Left kidney (tissue), 2 donors: ENCODE data around the gene LAMA2. TPM values are rescaled to one million over a fixed set of nuclear protein-coding genes. Genes with fewer than 3 reads are reported as not detected.

Experiments
- DNase-seq: peaks from one replicate; pipeline ENCODE4 v3.0.0-alpha.2; 2013
- polyA plus RNA-seq: library from polyadenylated mRNA; unstranded; fragments of 120-200 nt; gene quantifications from one replicate; pipeline ENCODE4 v1.2.1, GENCODE V29; 2013; ENCODE audit not compliant: insufficient read length

The LAMA2 gene
- polyA plus RNA-seq, 1 donor, result 40.1 TPM

DNA sequence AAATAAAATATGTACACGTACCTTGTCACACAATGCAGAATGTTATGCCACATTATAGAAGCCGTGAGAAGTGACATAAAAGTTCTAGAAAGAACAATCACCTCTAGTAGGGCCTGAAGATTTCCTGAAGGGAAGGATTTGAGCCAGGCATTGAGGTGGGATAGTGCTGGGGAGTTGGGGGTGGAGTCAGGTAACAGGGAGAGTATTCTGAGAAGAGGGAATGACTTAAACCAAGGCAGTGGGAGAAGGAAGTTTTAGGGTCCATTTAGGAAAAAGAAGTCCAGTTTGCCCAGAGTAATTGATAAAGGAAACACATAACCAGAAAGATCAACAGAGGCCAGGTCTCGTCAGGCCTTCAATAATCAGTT, 564.2 kb downstream of the LAMA2 start:
- no peak for DNase-seq

DNA sequence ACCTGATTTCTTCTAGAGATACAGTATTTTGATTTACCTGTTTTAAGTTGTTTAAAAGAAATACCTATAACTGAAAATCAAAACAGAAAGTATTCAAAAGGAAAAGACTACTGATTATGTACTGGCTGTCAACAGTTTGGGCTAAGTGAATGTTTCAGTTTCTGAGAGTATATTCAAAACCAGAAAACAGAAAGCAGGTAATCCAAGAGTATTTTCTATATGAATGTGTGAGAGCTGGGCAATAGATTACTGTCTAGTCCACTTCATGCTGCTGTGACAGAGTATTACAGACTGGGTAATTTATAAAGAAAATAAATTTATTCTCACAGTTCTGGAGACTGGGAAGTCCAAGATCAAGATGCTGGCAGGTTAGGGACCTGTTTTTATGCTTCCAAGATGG, 566.0 kb downstream of the LAMA2 start:
- no peak for DNase-seq

DNA sequence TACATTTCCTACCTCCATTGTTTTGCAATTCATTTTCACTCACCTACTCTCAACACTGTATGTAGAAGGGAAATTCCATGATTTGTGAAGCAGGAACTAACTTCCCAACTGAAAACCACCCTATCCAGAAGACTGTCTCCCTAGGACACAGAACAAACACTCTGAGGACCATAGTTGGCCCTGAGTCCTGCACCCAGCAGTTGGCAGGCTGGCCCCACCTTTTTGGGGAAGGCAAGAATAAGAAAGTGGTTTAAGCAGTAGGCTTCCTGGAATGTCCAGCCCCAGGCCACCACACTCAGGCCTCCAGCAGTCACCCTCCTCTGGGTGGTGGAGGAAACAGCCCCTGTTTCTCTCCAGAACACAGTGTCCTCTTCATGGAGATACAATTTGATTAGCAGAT, 568.2 kb downstream of the LAMA2 start:
- DNase-seq, result no peak

DNA sequence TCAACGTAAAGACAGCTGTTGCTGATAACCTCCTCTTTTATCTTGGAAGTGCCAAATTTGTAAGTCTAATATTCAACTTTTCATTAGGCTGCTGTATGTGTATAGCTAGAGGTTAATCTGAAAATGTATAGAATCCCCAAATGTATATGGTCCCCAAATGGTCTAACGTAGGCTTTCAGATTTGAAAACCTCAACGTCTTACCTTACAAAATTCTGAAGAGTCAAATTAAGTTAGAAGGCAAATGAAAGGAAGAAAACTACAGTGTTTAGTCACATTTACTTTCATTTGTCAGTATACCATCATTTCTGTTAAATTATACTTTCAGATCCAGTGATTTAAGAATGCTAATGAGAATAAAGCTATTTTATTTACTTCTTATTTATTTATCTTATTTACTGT, 570.1 kb downstream of the LAMA2 start:
- no peak for DNase-seq

DNA sequence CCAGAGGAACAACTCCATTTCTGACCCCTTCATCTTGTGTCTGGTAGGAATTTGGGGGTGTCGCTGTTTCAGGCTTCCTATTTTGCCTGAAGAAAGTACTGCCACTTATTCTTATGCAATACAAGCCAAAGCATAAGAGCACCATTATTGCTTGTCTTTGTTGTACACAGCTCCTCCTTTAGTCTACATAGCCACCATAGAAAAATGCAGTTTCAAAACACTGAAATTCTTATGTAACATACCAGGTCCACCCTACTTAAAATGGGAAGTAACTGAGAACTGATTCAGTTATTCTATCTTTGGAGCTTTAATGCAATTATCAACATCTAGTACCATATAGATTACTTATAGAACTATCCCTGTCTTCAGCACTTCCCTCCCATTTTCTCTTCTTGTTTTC, 571.5 kb downstream of the LAMA2 start:
- DNase-seq, result no peak

DNA sequence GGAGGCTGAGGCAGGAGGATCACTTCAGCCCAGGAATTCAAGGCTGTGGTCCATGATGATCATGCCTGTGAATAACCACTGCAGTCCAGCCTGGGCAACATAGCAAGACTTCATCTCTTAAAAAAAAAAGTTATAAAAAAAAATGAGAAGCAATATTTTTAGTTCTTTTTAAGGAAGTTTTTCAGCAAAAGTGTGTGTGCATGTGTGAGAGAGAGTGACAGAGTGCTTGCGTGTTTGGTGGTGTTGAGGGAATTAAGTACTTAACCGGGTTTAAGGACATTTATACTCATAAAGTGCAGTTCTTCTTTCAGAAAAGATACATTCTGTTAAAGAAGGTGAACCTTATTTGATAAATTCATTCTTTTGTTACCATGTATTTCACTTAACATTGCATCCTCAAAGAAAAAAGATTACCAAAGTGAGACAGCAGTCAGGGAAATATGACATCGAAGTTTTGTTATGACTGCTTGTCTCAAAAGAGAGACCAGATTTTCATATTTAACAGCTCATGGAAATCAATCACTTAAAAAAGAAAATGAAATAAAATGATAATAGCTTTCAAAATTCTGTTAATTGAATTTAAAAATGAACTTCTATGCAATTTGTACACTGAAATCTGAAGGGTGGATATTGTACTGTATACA, 572.3 kb downstream of the LAMA2 start:
- no peak for DNase-seq

DNA sequence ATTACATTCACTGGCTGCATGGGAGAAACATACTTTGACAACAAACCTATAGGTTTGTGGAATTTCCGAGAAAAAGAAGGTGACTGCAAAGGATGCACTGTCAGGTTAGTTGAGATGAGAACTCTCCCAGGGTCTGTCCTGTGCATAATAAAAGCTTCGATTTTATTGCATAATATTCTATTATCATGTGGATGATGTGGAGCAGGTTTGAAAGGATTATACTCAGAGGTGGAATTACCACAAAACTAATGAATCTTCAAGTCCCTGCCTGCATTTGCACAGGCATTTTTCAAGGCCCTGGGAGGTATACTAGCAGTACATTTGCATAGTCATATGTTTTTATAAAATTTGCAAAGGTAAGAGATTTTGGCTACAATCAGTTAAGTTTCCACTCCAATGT, 577.3 kb downstream of the LAMA2 start:
- no peak for DNase-seq

DNA sequence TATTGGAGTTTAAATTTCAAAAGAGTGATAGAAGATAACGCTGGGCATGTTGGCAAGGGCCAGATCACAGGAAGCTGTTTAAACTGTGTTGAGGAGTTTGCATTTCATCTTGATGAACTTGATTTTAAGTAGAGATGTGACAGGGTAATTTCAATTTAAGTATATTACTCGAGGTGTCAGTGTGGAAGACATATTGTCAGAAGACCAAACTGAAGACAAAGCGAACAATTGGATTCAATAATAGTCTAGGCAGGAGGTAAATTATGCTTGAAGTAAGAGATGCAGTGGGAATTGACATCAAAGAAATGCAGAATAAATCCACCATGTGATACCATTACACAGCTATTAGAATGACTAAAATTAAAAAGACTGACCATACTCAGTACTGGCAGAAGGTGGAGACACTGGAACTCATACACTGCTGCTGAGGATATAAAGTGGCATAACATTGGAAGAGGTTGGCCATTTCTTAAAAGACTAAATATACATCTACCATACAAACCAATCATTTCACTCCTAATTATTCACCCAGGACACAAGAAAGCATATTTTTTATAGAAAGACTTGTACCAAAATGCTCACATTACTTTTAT, 586.2 kb downstream of the LAMA2 start:
- no peak for DNase-seq

DNA sequence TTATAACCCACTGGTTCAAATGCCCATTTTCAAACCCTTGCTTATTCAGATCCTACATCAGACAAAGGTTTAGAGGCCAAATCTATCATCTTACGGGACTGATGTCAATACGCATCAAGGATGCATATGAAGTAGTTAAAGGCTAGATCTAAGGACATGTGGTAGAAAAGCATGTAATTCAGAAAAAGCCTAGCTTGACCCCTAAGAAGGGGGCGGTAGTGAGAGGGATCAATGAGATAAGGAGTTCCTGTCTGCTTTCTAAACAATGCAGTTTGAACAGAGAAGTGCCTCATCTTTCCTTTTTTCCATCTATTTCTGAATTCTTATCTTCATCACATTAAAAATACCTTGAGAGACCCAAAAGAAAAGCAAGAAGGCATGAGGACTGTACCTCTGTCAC, 589.3 kb downstream of the LAMA2 start:
- DNase-seq, result no peak

DNA sequence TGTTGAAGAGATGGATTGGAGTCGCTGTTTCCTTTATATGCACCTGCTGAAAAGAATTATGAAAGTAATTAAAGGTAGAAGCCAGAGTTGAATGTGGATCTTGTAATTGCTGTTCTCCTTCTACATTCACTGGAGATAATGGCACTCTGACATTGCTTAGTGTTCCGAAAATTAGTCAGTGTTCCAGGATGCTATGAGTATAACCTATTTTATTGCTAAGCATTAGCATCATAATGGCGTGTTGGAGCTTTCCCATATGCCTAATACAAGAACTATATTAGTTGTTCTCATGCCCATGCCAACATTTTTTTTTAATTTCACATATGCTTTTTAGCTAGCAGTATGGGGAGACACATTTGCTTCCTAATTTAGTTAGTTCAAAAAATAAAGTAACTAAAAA, 590.6 kb downstream of the LAMA2 start:
- DNase-seq, result no peak

DNA sequence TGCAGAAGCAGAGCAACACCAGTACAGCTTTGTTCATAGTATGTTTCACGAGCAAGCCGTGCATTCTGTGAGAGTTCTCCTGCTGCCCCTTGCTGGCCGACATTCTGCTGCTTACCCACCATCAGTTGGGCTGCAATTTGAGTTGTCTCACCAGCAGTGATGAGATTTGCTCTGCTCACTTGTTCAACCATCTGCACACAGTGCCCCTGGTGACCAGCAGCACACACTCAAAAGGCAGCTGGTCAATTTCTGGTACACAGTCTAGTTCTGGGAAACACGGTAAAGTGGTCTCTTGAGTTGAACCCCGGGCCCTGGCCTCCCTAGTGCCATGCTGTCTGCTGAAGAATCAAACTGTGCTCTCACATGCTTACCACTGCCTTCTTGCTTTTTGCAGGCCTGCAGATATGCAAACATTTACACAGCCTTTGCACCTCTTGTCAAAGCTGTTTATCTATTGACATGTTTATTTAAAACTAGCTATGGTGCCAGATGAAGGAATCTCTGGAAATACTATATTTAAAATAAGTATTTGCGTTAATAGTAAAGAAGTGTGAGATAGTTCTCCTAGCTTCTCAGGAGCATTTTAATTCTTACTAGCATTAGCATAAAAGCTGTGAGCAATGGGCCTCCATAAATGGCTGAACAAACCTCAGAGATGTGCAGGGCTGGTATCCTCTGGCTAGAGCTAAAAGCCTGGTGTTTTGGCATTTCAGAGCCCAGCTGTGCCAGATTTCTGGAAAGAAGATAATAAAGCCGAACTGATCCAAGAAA, 592.7 kb downstream of the LAMA2 start:
- peak; percentile 2 for DNase-seq

DNA sequence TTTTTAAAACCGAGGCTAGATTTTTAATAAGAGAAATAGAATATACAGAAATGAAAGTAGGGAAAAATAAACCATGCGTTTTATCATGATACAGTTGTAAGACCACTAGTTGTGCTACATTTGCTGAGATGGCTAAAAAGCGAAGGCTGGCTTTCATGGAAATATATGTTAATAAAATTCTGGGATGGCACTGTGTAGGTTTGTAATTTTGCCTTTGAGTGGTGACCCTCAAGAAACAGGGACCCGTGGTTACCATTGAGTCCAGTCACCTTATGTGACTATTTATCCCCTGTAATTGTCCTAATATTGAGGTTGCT, 593.3 kb downstream of the LAMA2 start:
- DNase-seq, result no peak

DNA sequence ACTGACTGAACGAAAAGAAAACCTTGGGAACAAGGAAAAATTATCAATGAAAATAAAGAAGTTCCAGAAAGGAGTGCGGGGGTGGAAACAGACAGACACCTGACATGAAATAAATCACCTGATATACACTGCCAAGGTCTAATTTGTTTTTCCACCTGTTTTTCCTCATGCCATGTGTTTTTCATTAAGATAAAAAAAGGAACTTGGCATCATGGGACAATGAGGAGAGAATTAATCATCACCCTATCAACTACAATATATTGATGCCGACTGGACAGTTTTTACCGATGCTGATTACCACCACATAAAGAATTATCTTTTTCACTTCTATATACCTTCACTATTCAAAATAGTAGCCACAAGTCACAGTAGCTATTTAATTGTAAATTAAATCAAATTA, 593.9 kb downstream of the LAMA2 start:
- DNase-seq, result no peak

DNA sequence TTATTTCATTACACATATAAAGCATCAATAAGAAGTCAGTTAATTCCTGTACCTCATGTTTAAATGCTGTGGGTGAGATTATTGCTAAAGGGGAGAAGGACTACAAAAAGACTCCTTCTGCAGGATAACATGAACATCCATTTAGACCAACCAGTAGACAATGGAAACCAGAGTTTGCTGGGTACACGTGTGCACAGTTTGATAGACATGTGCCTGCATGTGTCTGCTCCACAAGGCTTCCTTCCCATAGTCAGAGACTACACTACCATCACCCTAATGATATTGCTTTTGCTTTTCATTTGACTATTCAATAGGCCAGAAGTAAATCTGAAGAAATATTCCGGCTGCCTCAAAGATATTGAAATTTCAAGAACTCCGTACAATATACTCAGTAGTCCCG, 595.4 kb downstream of the LAMA2 start:
- no peak for DNase-seq

DNA sequence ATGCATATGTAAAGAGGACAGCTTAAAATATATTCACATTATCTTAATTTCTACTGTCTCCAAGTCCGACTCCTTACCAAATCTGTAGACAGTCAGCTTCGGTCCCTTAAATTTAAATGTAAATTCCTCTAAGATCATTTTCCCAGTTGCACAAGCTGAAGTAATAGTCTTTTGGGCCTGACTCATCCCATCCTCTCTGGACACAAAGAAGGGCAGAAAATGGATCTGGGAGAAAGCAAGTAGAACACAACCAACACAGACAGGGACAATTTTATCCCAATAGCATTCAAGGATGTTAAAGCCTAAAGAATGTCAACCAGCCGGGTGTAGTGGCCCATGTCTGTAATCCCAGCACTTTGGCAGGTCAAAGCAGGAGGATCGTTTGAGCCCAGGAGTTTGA, 598.8 kb downstream of the LAMA2 start:
- DNase-seq, result no peak

DNA sequence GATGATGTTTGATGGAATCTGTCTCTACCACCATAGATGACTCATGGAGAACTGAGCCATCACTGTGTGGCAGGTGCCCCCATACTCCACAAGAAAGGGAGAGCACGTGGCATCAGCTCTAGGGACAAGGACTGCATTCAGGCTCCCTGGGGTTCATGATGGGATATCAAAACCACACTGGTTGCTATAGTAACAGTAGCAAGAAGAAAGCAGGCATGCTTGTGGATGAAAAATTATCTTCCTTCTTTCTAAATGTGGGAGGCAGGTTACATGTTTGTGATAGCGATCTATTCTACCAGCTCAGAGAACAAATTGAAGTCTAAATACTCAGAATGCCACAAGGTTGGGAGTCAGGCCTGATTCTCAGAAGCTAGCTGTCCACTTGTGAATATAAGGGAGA, 602.8 kb downstream of the LAMA2 start:
- DNase-seq, result no peak

DNA sequence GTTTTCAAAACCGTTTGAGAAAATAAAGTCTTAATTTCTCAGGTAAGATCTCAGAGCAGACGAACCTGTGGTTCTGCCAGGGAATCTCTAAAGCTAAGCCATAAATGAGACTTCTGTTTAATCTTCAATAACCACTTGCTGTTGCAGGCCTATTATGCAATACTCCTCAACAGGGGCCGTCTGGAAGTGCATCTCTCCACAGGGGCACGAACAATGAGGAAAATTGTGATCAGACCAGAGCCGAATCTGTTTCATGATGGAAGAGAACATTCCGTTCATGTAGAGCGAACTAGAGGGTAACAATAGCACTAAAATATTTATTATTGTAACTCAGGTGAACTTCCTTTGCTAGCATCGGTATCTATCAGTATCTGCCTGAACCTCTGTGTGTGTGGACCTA, 603.4 kb downstream of the LAMA2 start:
- DNase-seq, result no peak

DNA sequence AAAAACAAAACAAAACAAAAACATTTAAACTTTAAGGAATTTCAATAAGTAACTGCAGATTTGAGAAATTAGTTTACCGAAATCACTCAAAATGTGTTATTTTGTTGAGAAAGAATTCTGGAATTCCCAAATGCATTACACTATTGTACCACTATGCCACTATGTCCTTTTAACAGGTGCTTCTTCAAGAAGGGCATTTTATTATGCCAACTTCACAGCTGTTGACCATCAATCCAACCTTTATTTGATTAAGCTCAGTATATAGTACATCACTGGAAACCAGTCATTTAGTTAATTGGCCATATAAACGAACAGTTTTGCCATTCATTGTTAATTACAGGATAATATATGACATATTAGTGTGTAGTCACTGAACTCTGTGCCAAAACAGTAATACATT, 605.4 kb downstream of the LAMA2 start:
- no peak for DNase-seq

DNA sequence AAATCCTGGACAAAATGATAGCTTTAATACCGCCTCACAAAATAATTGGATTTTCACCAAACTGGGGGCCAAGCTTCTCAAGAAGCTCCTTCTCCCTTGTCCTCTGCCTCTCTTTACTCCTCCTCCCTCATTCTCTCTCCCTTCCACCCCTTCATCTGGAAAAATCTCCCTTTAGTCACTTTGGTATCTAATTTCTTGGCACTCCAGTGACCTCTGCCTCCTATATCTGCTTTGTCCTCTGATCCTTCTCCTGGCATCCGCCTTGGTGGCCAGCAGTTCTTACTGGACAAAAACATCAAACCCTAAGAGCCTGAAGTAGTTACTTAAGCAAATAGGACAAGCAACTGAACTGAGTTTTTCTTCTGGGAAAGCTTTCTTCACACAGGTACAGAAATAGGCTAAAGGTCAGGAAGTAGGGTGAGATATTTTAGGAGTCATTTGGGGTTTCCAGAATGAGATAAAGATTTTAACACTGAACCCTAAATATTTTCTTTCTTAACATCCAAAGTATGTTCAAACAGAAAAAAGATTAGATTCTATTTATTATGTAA, 606.4 kb downstream of the LAMA2 start:
- DNase-seq, result no peak

DNA sequence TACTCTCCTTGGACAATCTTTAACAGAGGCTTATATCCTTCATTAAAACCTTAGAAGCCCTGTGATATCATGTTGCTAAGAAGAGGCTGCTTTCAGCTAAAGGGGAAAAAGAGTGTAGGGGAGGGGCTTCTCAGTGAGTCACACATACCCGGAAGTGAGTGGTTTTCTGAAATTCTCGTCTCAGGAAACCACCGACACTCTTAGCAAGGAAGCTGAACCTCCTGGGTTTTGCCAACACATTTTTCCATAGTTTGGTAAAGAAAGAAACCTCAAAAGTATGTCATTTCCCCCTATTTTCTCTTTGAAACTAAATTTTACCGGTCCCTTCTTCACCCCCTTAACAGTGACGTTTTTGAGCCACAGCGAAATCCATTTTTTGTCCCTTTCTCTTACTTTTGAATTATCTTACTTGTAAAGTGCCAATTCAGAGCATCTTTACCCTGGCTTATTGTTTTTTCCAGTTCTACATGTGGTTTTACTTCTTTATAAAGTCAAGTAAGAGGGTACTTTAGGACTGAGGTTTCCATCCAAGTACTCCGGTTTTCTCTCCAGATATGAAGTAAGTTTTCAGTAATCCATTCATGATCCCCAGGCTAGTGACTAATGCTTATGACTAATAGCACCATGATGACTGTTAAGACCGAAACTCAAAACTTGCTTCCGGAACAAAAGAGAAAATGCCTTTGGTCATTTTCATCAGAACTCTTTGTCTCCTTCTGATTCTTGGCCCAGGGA, 607.8 kb downstream of the LAMA2 start:
- DNase-seq, result no peak

DNA sequence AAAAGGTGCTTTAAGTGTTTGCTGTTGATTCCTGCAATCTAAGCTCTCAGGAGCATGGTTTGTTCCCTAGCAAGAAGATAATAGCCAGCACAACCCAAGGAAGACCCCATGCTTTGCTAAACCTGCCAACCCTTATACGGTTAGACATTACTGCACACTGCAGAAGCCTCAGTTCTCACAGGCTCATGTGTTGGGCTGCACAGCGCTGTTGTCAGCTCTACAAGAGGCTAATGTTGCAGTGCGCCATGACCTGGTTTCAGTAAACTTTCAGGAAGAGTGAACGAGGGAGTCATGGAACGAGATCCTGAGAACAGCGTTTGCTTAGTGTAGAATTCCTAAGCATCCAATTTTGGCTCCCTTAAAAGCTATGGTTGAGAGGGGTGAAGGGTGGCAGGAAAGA, 608.5 kb downstream of the LAMA2 start:
- DNase-seq, result no peak

DNA sequence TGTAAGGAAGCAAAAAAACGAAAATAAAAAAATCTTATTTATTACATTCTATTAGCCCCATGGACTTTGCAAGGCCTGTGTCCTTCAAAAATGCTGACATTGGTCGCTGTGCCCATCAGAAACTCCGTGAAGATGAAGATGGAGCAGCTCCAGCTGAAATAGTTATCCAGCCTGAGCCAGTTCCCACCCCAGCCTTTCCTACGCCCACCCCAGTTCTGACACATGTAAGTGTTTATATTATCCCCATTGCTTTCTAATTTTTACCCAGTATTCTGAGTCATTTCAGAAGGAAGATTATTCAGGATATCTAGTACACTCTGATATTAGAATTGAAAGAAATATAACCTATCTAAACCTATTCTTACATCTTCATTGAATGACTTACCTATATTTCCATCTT, 609.3 kb downstream of the LAMA2 start:
- no peak for DNase-seq

DNA sequence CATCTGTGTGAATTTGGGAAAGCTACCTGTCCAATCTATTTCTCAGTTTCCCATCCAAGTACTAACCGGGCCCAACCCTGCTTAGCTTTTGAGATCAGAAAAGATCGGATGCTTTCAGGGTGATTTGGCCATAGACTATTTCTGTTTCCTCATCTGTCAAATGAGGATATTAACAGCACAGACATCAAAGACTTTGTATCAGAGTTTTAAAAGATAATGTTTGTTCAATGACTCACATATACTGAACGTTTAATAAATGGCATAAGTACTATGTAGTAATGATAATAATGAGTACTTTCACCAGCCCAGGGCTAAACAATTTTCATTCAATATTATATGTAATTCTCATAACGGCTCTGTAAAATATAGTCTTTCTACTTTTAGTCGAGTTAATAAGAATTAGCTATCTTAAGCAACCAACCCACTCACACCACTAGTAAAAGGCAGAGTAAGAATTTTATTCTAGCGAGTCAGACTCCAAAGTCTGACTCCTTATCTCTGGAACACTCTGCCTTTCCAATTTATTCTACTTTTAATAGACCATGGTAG, 610.5 kb downstream of the LAMA2 start:
- no peak for DNase-seq
